GM18502 (cell line): ENCODE data around the gene ADAP2.
A peak's percentile ranks its signal among the peaks of the same experiment; 100 is the strongest.
"Not testable (repeated sequence)": the region's sequence is repeated elsewhere in the genome, so short reads cannot be mapped to it uniquely, and the experiment has no call there.

ENCODE experiments used
- ATAC-seq: cut with Tn5 transposase; IDR thresholded peaks from one replicate; pipeline ENCODE4 v1.9.1; 2021; ENCODE audit warnings: mild to moderate bottlenecking; ENCODE audit not compliant: unreplicated experiment, poor library complexity

The ADAP2 gene

GRCh38 chr17:30921544-30922196 is at the start of gene ADAP2:
Gene ADAP2, plus strand, starts transcription at chr17:30921945. Its CDS starts 70 bp downstream, at chr17:30922015.
- ATAC-seq: no peak

GRCh38 chr17:30886187-30886586 is 35.6 kb upstream of the ADAP2 start:
- ATAC-seq: no peak

GRCh38 chr17:30894236-30894635 is 27.5 kb upstream of the ADAP2 start:
- no peak for ATAC-seq

GRCh38 chr17:30897311-30897710 is 24.4 kb upstream of the ADAP2 start:
- ATAC-seq: no peak

GRCh38 chr17:30905742-30906100 is 16.0 kb upstream of the ADAP2 start:
- no peak for ATAC-seq

GRCh38 chr17:30906101-30906911 is 15.4 kb upstream of the ADAP2 start, which contains the start of gene TEFM:
Gene TEFM, minus strand, starts transcription at chr17:30906238. Its CDS starts 40 bp downstream, at chr17:30906198.
- ATAC-seq: peak; percentile 91

GRCh38 chr17:30908717-30909420 is 12.9 kb upstream of the ADAP2 start:
- ATAC-seq: no peak

- not testable (repeated sequence) for ATAC-seq
These were observed 11.6 kb upstream of the ADAP2 start for GRCh38 chr17:30910151-30910550.

GRCh38 chr17:30913955-30914354 is 7.8 kb upstream of the ADAP2 start:
- no peak for ATAC-seq

GRCh38 chr17:30915833-30916611 is 5.7 kb upstream of the ADAP2 start:
- ATAC-seq: no peak

GRCh38 chr17:30917050-30917449 is 4.7 kb upstream of the ADAP2 start:
- ATAC-seq: no peak

GRCh38 chr17:30920282-30920681 is 1.5 kb upstream of the ADAP2 start:
- ATAC-seq: no peak

- ATAC-seq: no peak
These were observed 832 bp upstream of the ADAP2 start for GRCh38 chr17:30920683-30921543.

GRCh38 chr17:30922235-30923030 is 688 bp downstream of the ADAP2 start:
- ATAC-seq: no peak

GRCh38 chr17:30924341-30924740 is 2.6 kb downstream of the ADAP2 start:
- ATAC-seq: no peak

- ATAC-seq: no peak
These were observed 4.8 kb downstream of the ADAP2 start for GRCh38 chr17:30926516-30926915.

GRCh38 chr17:30927756-30928155 is 6.0 kb downstream of the ADAP2 start:
- ATAC-seq: no peak

- ATAC-seq: no peak
These were observed 6.8 kb downstream of the ADAP2 start for GRCh38 chr17:30928584-30928983.
